Activated naive CD8-positive, alpha-beta T cell treated with anti-CD3 and anti-CD28 coated beads, Interleukin-2, amount 50 U/mL, for 24 hours (primary cell): ENCODE data around the gene RTP4.

Experiments
- ATAC-seq: fragments of 150-1000 bp; cut with Tn5 transposase; one replicate; pipeline ENCODE4 v1.10.0; 2021
- DNase-seq: peaks from one replicate; pipeline ENCODE4 v3.0.0; 2021
- H3K27ac Mint-ChIP-seq: one replicate; pipeline ENCODE4 v1.8.0; 2021; ENCODE audit warnings: mild to moderate bottlenecking, mixed read lengths
- H3K27me3 Mint-ChIP-seq: one replicate; pipeline ENCODE4 v1.8.0; 2021; ENCODE audit warnings: mixed read lengths
- H3K36me3 Mint-ChIP-seq: one replicate; pipeline ENCODE4 v1.8.0; 2021; ENCODE audit warnings: low read depth, mixed read lengths
- H3K4me1 Mint-ChIP-seq: one replicate; pipeline ENCODE4 v1.8.0; 2021; ENCODE audit warnings: mixed read lengths
- H3K4me3 Mint-ChIP-seq: one replicate; pipeline ENCODE4 v1.8.0; 2021; ENCODE audit warnings: mild to moderate bottlenecking, moderate library complexity, mixed read lengths
- H3K9me3 Mint-ChIP-seq: one replicate; pipeline ENCODE4 v1.8.0; 2021; ENCODE audit warnings: mixed read lengths

RTP4 gene

DNA sequence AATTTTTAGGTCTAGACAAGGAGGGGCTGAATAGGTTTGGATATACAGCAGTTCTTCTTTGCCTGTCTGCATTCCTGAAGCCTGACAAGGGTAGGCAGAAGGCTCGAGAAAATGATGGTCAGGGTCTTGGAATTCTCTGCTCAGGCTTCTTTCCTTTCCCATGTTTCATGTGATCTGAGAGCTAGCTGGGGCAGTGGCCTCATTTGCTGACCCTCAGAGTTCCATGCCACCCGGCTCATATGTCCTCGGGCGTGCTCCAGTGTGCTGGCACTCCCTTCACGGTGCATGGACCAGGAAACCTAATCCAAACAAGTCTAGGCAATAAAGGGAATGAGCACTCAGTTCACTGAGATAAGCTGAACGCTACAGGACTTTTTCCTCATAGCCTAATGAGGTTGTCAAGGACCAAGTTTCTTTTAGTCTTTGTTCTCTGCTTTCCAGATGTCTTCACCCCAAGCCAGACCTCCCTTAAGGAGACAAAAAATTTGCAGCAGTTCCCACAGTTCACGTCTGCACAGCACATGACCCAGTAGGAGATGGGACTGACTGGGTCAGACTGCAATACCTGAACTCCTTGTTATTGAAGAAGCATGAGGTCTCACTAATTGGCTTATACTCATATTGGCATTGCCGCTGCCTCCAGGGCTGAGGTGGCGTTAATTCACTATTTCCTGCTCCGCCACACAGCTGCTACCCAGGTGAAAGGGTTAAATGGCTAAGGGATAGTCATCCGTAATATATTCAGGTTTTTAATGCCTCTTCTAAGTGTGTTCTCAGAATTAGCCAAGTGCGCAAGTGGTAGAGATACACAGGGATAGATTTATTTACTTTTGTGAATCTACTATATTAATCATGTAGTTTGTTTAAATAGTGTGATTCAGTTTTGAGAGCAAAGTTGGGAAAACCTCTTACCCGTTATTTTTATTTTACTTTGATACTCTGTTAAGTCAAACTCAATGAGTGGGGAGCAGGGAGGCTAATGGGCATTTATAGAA lies 15.3 kb upstream of the RTP4 start:
- no peaks in the 10 kb centered on the region for H3K4me1 Mint-ChIP-seq
- no peaks in the 10 kb centered on the region for H3K36me3 Mint-ChIP-seq
- no peaks in the 10 kb centered on the region for H3K9me3 Mint-ChIP-seq
- no peak overlapping the region for H3K4me3 Mint-ChIP-seq
- ATAC-seq (no peak), DNase-seq (no peak)
- H3K27ac Mint-ChIP-seq: no peak overlapping the region
- peaks cover 2% of the 10 kb centered on the region for H3K27me3 Mint-ChIP-seq

DNA sequence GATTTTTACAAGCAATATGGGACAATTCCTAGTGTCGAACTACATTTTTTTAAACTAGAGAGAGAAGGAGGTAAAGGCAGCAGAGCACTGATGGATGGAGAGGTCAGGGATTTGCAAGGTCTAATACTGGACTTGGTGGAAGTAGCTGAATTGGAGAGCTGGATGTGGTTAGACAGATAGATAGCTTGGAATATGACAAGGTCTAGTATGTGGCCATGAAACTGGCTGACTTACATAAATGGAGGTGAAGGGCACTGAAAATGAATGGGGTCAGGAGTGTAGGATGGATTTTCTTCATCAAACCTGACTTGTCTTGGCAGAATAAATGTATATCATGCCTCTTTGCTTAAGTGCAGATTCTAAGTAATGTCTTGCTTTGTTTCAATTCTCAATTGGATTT lies 10.1 kb upstream of the RTP4 start:
- Mint-ChIP-seq H3K27ac (no peak overlapping the region), H3K4me1 (peaks cover 7% of the 10 kb centered on the region), H3K4me3 (no peak overlapping the region), H3K9me3 (no peaks in the 10 kb centered on the region), H3K36me3 (no peaks in the 10 kb centered on the region), H3K27me3 (no peaks in the 10 kb centered on the region)
- no peak for DNase-seq
- no peak for ATAC-seq

GRCh38 chr3:187359798-187360486 lies 8.2 kb upstream of the RTP4 start:
- DNase-seq (no peak), ATAC-seq (no peak)
- Mint-ChIP-seq H3K9me3 (no peaks in the 10 kb centered on the region), H3K27ac (no peak overlapping the region), H3K27me3 (no peaks in the 10 kb centered on the region), H3K36me3 (no peaks in the 10 kb centered on the region), H3K4me1 (peaks cover 7% of the 10 kb centered on the region), H3K4me3 (no peak overlapping the region)

- ATAC-seq: no peak
- H3K9me3 Mint-ChIP-seq: no peaks in the 10 kb centered on the region
These were observed 7.6 kb upstream of the RTP4 start for GRCh38 chr3:187360596-187360995.

DNA sequence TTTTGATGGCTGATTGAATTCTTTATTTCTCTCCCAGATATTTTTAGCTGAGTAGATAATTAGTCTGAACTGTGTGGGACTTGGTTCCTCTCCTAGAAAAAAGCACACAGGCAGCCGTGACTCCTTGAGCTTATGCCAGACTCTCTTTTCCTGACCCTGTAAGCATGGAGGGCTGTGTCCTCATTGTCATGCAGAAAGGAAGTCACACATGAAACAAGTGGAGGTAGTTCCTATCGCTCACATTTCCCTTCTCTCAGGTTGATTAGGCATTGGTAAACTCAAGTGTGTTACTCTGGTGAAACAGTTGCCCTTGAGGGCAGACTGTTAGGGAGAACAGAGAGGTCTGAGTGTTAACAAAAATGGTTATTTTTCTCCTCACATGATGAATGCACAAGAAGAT lies 6.3 kb upstream of the RTP4 start:
- ATAC-seq (peak; percentile 46), DNase-seq (no peak)
- Mint-ChIP-seq H3K4me1 (peaks cover 7% of the 10 kb centered on the region), H3K27ac (no peak overlapping the region), H3K27me3 (no peaks in the 10 kb centered on the region), H3K4me3 (no peak overlapping the region), H3K9me3 (no peaks in the 10 kb centered on the region), H3K36me3 (no peaks in the 10 kb centered on the region)

More at GRCh38 chr3:187360596-187360995, 7.6 kb upstream of the RTP4 start:
- H3K4me1 Mint-ChIP-seq: peaks cover 7% of the 10 kb centered on the region
- no peaks in the 10 kb centered on the region for H3K36me3 Mint-ChIP-seq
- no peak for DNase-seq
- H3K27me3 Mint-ChIP-seq: no peaks in the 10 kb centered on the region
- no peak overlapping the region for H3K4me3 Mint-ChIP-seq
- no peak overlapping the region for H3K27ac Mint-ChIP-seq

GRCh38 chr3:187367561-187368103 lies 553 bp upstream of the RTP4 start:
- DNase-seq: peak; percentile 4
- Mint-ChIP-seq H3K4me1 (peaks cover 21% of the 10 kb centered on the region), H3K27me3 (no peaks in the 10 kb centered on the region), H3K4me3 (peak overlapping the region; percentile 86), H3K36me3 (peaks cover 24% of the 10 kb centered on the region), H3K27ac (peak overlapping the region; percentile 94), H3K9me3 (no peaks in the 10 kb centered on the region)
- ATAC-seq: no peak

GRCh38 chr3:187369089-187369447 lies 883 bp downstream of the RTP4 start:
- Mint-ChIP-seq H3K27ac (peak overlapping the region; percentile 94), H3K4me3 (peak overlapping the region; percentile 86), H3K36me3 (peaks cover 30% of the 10 kb centered on the region), H3K27me3 (no peaks in the 10 kb centered on the region), H3K9me3 (peaks cover 3% of the 10 kb centered on the region), H3K4me1 (peaks cover 21% of the 10 kb centered on the region)
- DNase-seq (peak; percentile 4), ATAC-seq (no peak)

DNA sequence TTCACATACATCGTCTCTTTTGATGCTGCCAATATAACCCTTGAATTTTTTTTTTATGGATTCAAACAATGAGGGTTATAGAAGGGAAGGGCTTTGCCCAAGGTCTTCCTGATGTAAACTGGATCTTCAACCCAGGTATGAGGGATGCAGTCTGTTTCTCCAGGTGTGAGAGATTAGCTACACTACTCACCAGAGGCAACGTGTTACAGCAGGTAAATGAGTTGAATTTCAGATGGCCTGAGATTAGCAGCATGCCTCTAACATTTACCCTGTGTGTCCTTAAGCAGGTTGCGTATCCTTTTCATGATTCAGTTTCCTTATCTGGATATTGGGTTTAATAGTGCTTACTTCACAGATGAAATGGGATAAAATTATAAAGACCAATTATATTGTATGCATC lies 1.9 kb downstream of the RTP4 start:
- ATAC-seq (no peak), DNase-seq (no peak)
- Mint-ChIP-seq H3K4me3 (peak overlapping the region; percentile 86), H3K36me3 (peaks cover 36% of the 10 kb centered on the region), H3K4me1 (peaks cover 21% of the 10 kb centered on the region), H3K27ac (no peak overlapping the region), H3K9me3 (peaks cover 7% of the 10 kb centered on the region), H3K27me3 (no peaks in the 10 kb centered on the region)

- Mint-ChIP-seq H3K4me1 (no peaks in the 10 kb centered on the region), H3K36me3 (peaks cover 59% of the 10 kb centered on the region), H3K27me3 (no peaks in the 10 kb centered on the region), H3K9me3 (peaks cover 7% of the 10 kb centered on the region), H3K4me3 (no peak overlapping the region), H3K27ac (no peak overlapping the region)
- ATAC-seq (no peak), DNase-seq (no peak)
These were observed 7.4 kb downstream of the RTP4 start for GRCh38 chr3:187375581-187375980.

DNA sequence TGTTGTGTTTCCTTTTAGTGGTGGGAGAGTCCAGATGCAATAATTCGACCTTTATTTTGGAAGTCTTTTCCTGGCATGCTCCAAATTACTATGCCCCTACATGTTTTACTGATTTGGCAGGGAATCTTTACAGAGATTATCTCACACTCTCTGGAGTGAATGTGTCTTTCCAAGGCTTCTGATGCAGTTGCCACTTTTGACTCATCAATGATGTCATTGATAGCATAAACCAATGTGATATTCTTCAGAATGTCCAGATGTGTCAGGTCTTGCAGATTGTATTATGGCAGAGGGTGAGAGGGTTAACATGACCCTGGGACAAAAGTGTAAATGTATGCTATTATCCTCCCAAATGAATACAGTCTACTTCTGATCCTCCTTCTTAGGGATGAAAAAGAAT lies 9.7 kb downstream of the RTP4 start:
- peaks cover 6% of the 10 kb centered on the region for H3K9me3 Mint-ChIP-seq
- H3K27me3 Mint-ChIP-seq: no peaks in the 10 kb centered on the region
- no peak overlapping the region for H3K27ac Mint-ChIP-seq
- H3K4me3 Mint-ChIP-seq: no peak overlapping the region
- DNase-seq (no peak), ATAC-seq (no peak)
- H3K4me1 Mint-ChIP-seq: no peaks in the 10 kb centered on the region
- peaks cover 39% of the 10 kb centered on the region for H3K36me3 Mint-ChIP-seq

DNA sequence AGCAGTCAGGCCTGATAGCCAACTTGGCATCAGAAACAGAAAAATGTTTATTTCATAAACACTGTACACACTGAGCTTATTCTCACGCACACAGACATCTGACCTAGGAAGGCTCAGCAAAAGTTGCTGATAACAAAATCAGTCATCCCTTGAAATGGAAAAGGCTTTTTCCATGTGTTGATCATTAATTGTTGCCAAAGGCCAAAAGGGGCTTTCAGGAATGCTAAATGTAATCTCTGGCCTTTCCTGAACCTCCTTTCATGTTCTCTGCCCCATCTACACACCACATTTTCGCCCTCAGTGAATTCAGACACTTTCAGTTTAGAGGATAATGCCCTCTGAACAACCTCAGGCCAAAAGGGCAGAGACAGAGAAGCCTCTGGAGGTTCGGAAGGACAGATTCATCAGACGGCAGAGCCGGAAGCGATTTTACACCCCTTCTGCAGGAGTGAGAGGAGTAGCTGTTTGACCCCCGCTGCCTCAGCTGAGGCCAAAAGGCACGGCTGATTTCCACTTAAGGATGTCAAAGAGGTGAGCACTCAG lies 14.5 kb downstream of the RTP4 start:
- no peak for DNase-seq

GRCh38 chr3:187383246-187383645 lies 15.1 kb downstream of the RTP4 start:
- Mint-ChIP-seq H3K4me1 (no peaks in the 10 kb centered on the region), H3K36me3 (peaks cover 9% of the 10 kb centered on the region), H3K9me3 (peaks cover 27% of the 10 kb centered on the region), H3K27me3 (no peaks in the 10 kb centered on the region), H3K27ac (no peak overlapping the region), H3K4me3 (no peak overlapping the region)
- ATAC-seq (no peak), DNase-seq (no peak)

More for the DNA sequence above, 14.5 kb downstream of the RTP4 start:
- Mint-ChIP-seq H3K4me3 (no peak overlapping the region), H3K36me3 (peaks cover 11% of the 10 kb centered on the region), H3K4me1 (no peaks in the 10 kb centered on the region), H3K27ac (no peak overlapping the region), H3K27me3 (no peaks in the 10 kb centered on the region), H3K9me3 (peaks cover 21% of the 10 kb centered on the region)
- ATAC-seq: no peak

- peaks cover 3% of the 10 kb centered on the region for H3K36me3 Mint-ChIP-seq
- peaks cover 2% of the 10 kb centered on the region for H3K27me3 Mint-ChIP-seq
These were observed 17.1 kb downstream of the RTP4 start for GRCh38 chr3:187385296-187385695.

GRCh38 chr3:187396661-187397060 lies 28.5 kb downstream of the RTP4 start:
- Mint-ChIP-seq H3K4me1 (no peaks in the 10 kb centered on the region), H3K27me3 (peaks cover 17% of the 10 kb centered on the region), H3K4me3 (no peak overlapping the region), H3K27ac (no peak overlapping the region), H3K36me3 (no peaks in the 10 kb centered on the region), H3K9me3 (no peaks in the 10 kb centered on the region)
- DNase-seq (no peak), ATAC-seq (no peak)

More at GRCh38 chr3:187385296-187385695, 17.1 kb downstream of the RTP4 start:
- no peak overlapping the region for H3K27ac Mint-ChIP-seq
- H3K4me3 Mint-ChIP-seq: no peak overlapping the region
- peaks cover 43% of the 10 kb centered on the region for H3K9me3 Mint-ChIP-seq
- no peak for ATAC-seq
- no peaks in the 10 kb centered on the region for H3K4me1 Mint-ChIP-seq
- DNase-seq: no peak
